Stomach smooth muscle (tissue), 2 donors: ENCODE measurements around the gene GABRG3.

Experiments used
- H3K27ac ChIP-seq: one replicate; pipeline ENCODE4 v1.7.0; 2013; ENCODE audit warnings: mild to moderate bottlenecking, low read length, inconsistent platforms
- H3K27me3 ChIP-seq, 2 donors: one replicate each; pipeline ENCODE4 v1.7.0; 2013; ENCODE audit warnings: low read length in 2 of 2; ENCODE audit not compliant: insufficient read depth in 2 of 2, control insufficient read depth in 1 of 2
- H3K36me3 ChIP-seq, 2 donors: one replicate each; pipeline ENCODE4 v1.7.0; 2013; ENCODE audit warnings: low read length in 2 of 2; ENCODE audit not compliant: control insufficient read depth in 2 of 2, insufficient read depth in 2 of 2
- H3K4me1 ChIP-seq: one replicate; pipeline ENCODE4 v1.7.0; 2013; ENCODE audit warnings: low read length; ENCODE audit not compliant: control insufficient read depth, insufficient read depth
- H3K4me3 ChIP-seq, 2 donors: one replicate each; pipeline ENCODE4 v1.7.0; 2013; ENCODE audit warnings: low read length in 2 of 2
- H3K9ac ChIP-seq, 2 donors: one replicate each; pipeline ENCODE4 v1.7.0; 2013; ENCODE audit warnings: low read length in 2 of 2, mild to moderate bottlenecking in 1 of 2
- H3K9me3 ChIP-seq, 2 donors: one replicate each; pipeline ENCODE4 v1.7.0; 2013; ENCODE audit warnings: low read length in 2 of 2; ENCODE audit not compliant: control insufficient read depth in 2 of 2
- donor health status: healthy.
- donor health status: Pancreatic carcinoma.

Gene GABRG3

GRCh38 chr15:27124287-27124871 is 153.4 kb downstream of the GABRG3 start:
- Histone ChIP-seq H3K36me3 (no peaks in the 10 kb centered on the region), H3K27ac (no peak overlapping the region), H3K4me3 (no peak overlapping the region), H3K4me1 (no peaks in the 10 kb centered on the region), H3K27me3 (peaks cover 0 to 3% of the 10 kb centered on the region in 2 donors), H3K9ac (no peak overlapping the region), H3K9me3 (peaks cover 0 to 5% of the 10 kb centered on the region in 2 donors)

- Histone ChIP-seq H3K27ac (no peak overlapping the region), H3K9me3 (peaks cover 0 to 5% of the 10 kb centered on the region in 2 donors), H3K4me3 (no peak overlapping the region), H3K9ac (no peak overlapping the region), H3K36me3 (no peaks in the 10 kb centered on the region), H3K27me3 (peaks cover 0 to 3% of the 10 kb centered on the region in 2 donors), H3K4me1 (no peaks in the 10 kb centered on the region)
Measured at GRCh38 chr15:27125185-27125584, 154.2 kb downstream of the GABRG3 start.

GRCh38 chr15:27126449-27126848 is 155.5 kb downstream of the GABRG3 start:
- no peak overlapping the region for H3K27ac ChIP-seq
- no peak overlapping the region for H3K4me3 ChIP-seq
- no peaks in the 10 kb centered on the region for H3K36me3 ChIP-seq
- no peaks in the 10 kb centered on the region for H3K4me1 ChIP-seq
- H3K9ac ChIP-seq = no peak overlapping the region
- H3K27me3 ChIP-seq = no peaks in the 10 kb centered on the region
- peaks cover 0 to 5% of the 10 kb centered on the region in 2 donors for H3K9me3 ChIP-seq

GRCh38 chr15:27127815-27128570 is 157.0 kb downstream of the GABRG3 start:
- no peaks in the 10 kb centered on the region for H3K36me3 ChIP-seq
- no peak overlapping the region for H3K9ac ChIP-seq
- H3K4me1 ChIP-seq = no peaks in the 10 kb centered on the region
- no peak overlapping the region for H3K4me3 ChIP-seq
- no peak overlapping the region for H3K27ac ChIP-seq
- H3K9me3 ChIP-seq = peaks cover 0 to 5% of the 10 kb centered on the region in 2 donors
- no peaks in the 10 kb centered on the region for H3K27me3 ChIP-seq

- H3K27ac ChIP-seq = no peak overlapping the region
- no peak overlapping the region for H3K9ac ChIP-seq
- no peaks in the 10 kb centered on the region for H3K4me1 ChIP-seq
- no peaks in the 10 kb centered on the region for H3K36me3 ChIP-seq
- no peak overlapping the region for H3K4me3 ChIP-seq
- H3K9me3 ChIP-seq = no peaks in the 10 kb centered on the region
- no peaks in the 10 kb centered on the region for H3K27me3 ChIP-seq
Measured at GRCh38 chr15:27133249-27133648, 162.3 kb downstream of the GABRG3 start.

- H3K4me1 ChIP-seq = no peaks in the 10 kb centered on the region
- H3K36me3 ChIP-seq = no peaks in the 10 kb centered on the region
- H3K27me3 ChIP-seq = no peaks in the 10 kb centered on the region
- no peak overlapping the region for H3K9ac ChIP-seq
- no peaks in the 10 kb centered on the region for H3K9me3 ChIP-seq
- H3K27ac ChIP-seq = no peak overlapping the region
- no peak overlapping the region for H3K4me3 ChIP-seq
Measured at GRCh38 chr15:27134481-27134880, 163.5 kb downstream of the GABRG3 start.

GRCh38 chr15:27135151-27135550 is 164.2 kb downstream of the GABRG3 start:
- H3K36me3 ChIP-seq = no peaks in the 10 kb centered on the region
- H3K27ac ChIP-seq = no peak overlapping the region
- no peak overlapping the region for H3K4me3 ChIP-seq
- no peaks in the 10 kb centered on the region for H3K9me3 ChIP-seq
- no peaks in the 10 kb centered on the region for H3K27me3 ChIP-seq
- H3K4me1 ChIP-seq = no peaks in the 10 kb centered on the region
- H3K9ac ChIP-seq = no peak overlapping the region

GRCh38 chr15:27137127-27137526 is 166.1 kb downstream of the GABRG3 start:
- Histone ChIP-seq H3K27ac (no peak overlapping the region), H3K27me3 (no peaks in the 10 kb centered on the region), H3K36me3 (no peaks in the 10 kb centered on the region)

GRCh38 chr15:27165590-27165989 is 194.6 kb downstream of the GABRG3 start:
- Histone ChIP-seq H3K36me3 (no peaks in the 10 kb centered on the region), H3K9ac (no peak overlapping the region), H3K27ac (no peak overlapping the region), H3K4me3 (no peak overlapping the region), H3K4me1 (no peaks in the 10 kb centered on the region), H3K9me3 (peaks cover 0 to 4% of the 10 kb centered on the region in 2 donors), H3K27me3 (no peaks in the 10 kb centered on the region)

More at GRCh38 chr15:27137127-27137526, 166.1 kb downstream of the GABRG3 start:
- H3K9me3 ChIP-seq = no peaks in the 10 kb centered on the region
- no peak overlapping the region for H3K4me3 ChIP-seq
- H3K4me1 ChIP-seq = no peaks in the 10 kb centered on the region
- H3K9ac ChIP-seq = no peak overlapping the region

- H3K27me3 ChIP-seq = no peaks in the 10 kb centered on the region
- no peak overlapping the region for H3K4me3 ChIP-seq
- no peak overlapping the region for H3K9ac ChIP-seq
- H3K36me3 ChIP-seq = no peaks in the 10 kb centered on the region
- H3K27ac ChIP-seq = no peak overlapping the region
- H3K4me1 ChIP-seq = no peaks in the 10 kb centered on the region
- H3K9me3 ChIP-seq = peaks cover 0 to 4% of the 10 kb centered on the region in 2 donors
Measured at GRCh38 chr15:27166917-27167316, 195.9 kb downstream of the GABRG3 start.

- no peak overlapping the region for H3K27ac ChIP-seq
Measured at GRCh38 chr15:27167738-27168137, 196.8 kb downstream of the GABRG3 start.

More at GRCh38 chr15:27167738-27168137, 196.8 kb downstream of the GABRG3 start:
- Histone ChIP-seq H3K9ac (no peak overlapping the region), H3K9me3 (no peaks in the 10 kb centered on the region), H3K4me3 (no peak overlapping the region), H3K4me1 (no peaks in the 10 kb centered on the region), H3K27me3 (no peaks in the 10 kb centered on the region), H3K36me3 (no peaks in the 10 kb centered on the region)
